Right forelimb (tissue), 1 donor: ENCODE results near the gene ABCC9.

Source experiments
- DNase-seq: peaks from one replicate; pipeline ENCODE4 v3.0.0-alpha.2; 2018

Gene ABCC9

DNA sequence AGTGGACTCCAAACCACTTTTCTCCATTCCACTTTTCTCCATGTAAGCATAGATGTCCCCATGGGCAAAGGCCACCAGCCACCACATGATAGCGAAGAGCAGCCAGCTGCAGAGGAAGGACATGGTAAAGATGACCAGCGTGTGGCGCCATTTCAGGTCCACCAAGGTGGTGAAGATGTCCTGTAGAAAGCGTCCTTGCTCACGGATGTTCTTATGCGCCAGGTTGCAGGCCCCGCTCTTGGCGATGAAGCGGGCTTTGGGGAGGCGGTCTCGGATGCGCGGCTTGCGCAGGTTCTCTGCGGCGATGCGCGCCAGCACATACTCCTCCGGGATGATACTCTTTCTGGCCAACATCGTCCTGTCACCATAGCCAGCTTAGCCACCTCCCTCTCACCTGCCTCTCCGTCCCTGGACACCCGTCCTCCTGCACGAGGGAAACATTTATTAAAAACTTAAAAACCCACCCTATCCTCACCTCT is 167.9 kb downstream of the ABCC9 start:
- DNase-seq = peak; percentile 48

DNA sequence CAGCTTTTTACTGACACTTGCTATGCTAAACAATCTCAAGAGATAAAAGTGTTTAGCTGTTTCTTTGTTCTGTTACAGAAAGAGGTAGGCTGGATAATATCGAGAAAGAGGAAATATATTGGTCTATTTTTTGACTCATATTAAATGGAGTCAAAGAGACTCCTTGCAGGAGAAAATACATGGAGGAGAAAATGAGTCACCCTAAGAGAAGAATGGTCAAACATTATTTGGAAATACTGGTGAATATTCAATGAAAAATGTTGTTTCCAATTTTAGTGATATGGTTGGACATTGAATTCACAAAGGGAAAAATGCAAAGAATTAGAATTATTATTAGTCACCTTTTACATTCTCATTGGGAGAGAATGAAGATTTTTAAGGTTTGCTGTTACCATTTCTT is 169.9 kb downstream of the ABCC9 start:
- DNase-seq = no peak

DNA sequence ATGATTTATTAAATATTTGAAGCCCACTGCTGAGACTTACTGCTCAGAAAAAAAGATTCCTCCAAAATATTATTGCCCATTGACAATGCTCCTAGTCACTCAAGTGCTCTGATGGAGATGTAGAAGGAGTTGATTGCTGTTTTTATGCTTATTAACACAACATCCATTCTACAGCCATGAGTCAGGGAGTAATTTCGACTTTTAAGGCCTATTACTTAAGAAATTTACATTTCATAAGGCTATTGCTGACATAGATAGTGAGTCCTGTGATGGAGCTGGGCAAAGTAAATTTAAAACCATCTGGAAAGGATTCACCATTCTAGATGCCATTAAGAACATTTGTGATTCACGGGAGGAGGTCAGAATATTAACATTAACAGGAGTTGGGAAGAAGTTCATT is 171.9 kb downstream of the ABCC9 start:
- DNase-seq = no peak

DNA sequence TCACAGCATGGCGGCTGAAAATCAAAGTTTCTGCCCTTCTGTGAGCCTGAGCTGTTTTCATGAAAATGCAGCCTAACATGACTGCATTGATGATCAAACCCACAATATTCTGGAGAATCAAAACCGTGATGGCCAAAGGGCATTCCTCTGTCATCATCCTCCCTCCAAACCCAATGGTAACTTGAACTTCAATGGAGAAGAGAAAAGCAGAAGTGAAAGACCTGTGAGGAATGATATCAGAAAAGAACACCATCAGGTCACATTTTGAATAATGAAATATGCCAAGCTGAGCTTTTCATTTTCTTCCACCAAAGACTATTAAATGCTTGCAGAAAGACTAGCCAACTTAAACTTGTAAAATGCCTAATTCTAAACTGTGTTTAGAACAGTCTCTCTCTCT is 174.8 kb downstream of the ABCC9 start:
- DNase-seq = no peak

DNA sequence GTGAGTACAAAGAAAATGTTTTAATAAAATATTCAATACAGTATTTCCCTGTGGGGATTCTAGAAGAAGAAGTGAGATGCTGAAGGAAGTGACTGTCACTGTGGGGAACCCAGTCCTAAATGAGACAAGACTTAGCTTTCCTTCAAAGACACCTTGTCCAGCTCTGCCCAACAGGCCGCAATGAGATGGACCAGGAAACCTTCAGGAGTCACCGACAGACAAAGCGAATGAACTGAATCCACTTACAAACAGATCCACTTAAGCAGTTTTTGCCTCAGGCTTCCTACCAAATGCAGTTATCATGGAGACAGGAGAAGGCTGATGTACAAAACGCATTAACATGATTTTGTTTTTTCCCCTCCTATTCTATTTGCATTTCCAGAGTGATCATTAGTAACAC is 176.3 kb downstream of the ABCC9 start:
- no peak for DNase-seq

DNA sequence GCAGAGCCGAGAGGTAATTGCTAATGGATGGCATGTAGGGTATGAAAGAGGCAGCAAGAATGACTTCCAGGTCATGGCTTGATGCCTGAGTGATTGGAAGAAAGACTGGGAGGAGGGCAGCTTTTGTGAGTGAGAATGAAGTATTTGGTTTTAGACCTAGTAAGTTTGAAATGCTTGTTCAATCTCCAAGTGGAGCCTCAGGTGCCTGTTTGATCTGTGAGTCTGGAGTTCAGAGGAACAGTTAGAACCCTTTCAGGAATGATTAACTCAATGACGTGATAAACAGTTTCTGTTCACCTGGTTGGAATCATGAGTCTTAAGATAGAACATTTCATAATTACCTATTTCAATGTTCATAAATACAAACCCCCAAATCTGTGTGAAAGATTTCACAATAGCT is 177.2 kb downstream of the ABCC9 start:
- DNase-seq = no peak

DNA sequence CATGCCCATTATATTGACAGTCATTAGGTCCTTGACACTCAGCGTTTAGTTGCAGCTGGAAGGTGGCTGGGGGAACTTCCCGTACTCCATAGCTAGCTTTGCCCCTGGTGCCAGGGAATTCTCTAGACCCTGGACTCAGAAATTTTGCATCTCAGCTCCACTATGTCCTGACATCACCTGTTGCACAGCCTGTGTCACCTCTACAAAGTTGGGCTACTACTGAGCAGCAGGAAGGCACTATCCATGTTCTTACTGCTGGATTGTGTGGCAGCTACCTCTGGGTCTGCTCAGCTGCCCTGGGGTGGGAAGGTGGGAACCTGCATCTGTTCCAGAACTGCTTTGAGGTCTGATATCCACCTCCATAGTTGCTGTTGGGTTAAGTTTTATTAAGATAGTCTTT is 177.7 kb downstream of the ABCC9 start:
- no peak for DNase-seq

DNA sequence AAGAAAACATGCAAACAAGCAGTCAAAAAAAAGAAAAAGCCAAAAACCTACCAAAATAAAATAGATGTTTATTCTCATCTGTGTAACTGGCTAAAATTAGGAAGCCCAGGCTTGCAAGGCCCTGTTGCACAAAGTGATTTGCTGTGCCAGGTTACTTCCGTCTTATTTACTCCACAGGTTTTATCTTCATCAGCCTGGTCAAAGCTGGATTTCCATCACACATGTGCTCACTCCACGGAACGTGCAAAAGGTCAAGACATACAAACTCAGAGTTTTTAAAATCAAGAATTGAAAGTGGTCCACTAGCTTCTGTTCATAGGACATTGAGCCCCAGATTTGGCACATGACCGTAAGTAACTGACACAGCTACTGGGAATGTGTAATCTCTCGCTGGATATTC is 181.5 kb downstream of the ABCC9 start:
- DNase-seq = no peak

DNA sequence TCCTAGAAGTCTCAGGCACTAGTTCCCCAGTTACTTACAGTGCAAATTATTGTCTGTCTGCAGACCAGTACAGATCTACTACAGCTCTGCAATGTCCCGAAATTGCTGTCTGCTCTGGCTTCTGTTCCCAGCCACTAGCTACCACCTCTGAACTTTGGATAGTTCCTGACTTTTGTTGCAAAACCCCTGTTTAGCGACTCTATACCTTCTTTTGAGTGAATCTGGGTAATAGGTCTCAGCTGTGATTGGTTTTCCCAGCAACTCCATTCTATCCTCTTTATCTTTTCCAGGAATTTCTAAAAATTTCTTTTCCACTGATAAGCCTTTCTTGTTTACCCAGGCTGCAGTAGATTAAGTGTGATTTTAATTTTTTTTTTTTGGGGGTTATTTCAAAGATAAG is 183.5 kb downstream of the ABCC9 start:
- DNase-seq = no peak

DNA sequence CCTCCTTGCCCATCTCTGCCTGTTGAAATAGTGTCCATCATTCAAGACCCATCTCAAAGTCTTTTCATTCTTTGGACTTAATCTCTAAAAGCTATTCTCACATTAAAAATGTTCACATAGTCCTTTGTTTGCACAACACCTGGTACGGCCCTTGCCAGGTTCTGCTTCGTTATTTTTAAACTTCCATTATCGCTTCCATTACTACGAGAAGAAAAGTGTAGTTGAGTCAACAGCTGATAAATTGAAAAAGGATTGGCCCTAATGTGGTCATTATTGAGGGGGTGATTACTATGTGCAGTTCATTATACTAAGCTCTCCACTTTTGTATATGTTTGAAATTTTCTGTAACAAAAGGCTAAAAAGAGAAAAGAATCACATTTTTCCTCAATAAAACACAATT is 184.5 kb downstream of the ABCC9 start:
- DNase-seq = no peak

DNA sequence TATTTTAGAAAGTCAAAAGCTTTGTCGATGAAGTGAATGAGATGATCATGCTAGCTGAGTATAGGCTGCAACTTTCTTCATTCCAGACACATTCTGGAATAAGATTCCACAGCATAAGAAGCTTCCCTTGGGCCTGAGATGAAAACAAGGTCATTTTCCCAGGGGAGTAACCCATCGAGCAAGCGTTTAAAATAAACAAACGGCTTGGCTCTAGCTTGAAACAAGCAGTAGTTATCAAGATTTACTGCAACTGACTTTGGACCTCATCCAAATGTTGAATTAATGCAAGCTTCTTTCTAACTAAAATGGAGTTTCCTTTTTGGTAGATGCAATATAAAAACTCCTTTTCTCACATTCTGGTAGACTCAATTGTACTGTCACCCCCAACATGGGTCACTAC is 189.7 kb downstream of the ABCC9 start:
- no peak for DNase-seq
